Measurements from ENCODE around the gene ATP2B2. TPM values are rescaled to one million over a fixed set of nuclear protein-coding genes. Genes with fewer than 3 reads are reported as not detected.
A peak's percentile ranks its signal among the peaks of the same experiment; 100 is the strongest.

The ATP2B2 gene
- total RNA-seq, 4 donors from 2014 or later = 0.29 to 9.5 (median 4.4) TPM

DNA sequence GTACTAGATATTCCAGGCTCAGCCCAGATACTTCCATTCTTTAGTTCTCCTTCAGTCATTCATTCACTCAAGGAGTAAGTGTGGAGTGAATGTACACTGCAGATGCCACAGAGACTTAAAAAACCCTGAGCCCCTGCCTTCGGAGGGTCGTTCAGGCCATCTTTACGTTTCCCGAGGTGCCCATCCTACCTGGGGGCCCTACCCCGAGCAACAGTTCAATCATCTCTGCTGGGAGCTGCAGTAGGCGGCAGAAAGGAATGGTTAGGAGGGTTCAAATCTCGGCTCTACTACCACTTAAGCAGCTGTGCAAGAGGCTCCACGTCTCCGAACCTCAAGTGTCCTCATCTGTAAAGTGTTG lies 185.1 kb downstream of the ATP2B2 start:
- Histone ChIP-seq H3K4me1 (no peaks in the 10 kb centered on the region), H3K4me3 (peak overlapping the region; percentile 91 to 95), H3K27ac (peak overlapping the region; percentile 62 to 87), H3K27me3 (no peaks in the 10 kb centered on the region), H3K36me3 (no peaks in the 10 kb centered on the region), H3K9me3 (no peaks in the 10 kb centered on the region)
- DNase-seq = no peak
- no peak for TF ChIP-seq POLR2A (IDR thresholded peaks at IDR 0.05)
- TF ChIP-seq CTCF (IDR thresholded peaks at IDR 0.05) = no peak
- intact Hi-C loops (cut with DNase I; ENCODE audit: low total_unique reads) = no loop called here

- Histone ChIP-seq H3K27me3 (no peaks in the 10 kb centered on the region), H3K27ac (peak overlapping the region; percentile 62 to 87), H3K4me1 (no peaks in the 10 kb centered on the region), H3K36me3 (no peaks in the 10 kb centered on the region), H3K9me3 (no peaks in the 10 kb centered on the region), H3K4me3 (peak overlapping the region; percentile 91 to 95)
- DNase-seq = no peak
- intact Hi-C loops (cut with DNase I; ENCODE audit: low total_unique reads) = no loop called here
- TF ChIP-seq POLR2A (IDR thresholded peaks at IDR 0.05) (no peak), CTCF (IDR thresholded peaks at IDR 0.05) (no peak)
Measured at GRCh38 chr3:10319804-10320203, 185.6 kb downstream of the ATP2B2 start.

GRCh38 chr3:10319251-10319650 lies 186.1 kb downstream of the ATP2B2 start:
- Histone ChIP-seq H3K27ac (no peak overlapping the region), H3K4me3 (no peak overlapping the region), H3K4me1 (no peaks in the 10 kb centered on the region), H3K36me3 (no peaks in the 10 kb centered on the region), H3K9me3 (no peaks in the 10 kb centered on the region), H3K27me3 (no peaks in the 10 kb centered on the region)
- intact Hi-C loops (cut with DNase I; ENCODE audit: low total_unique reads) = no loop called here
- no peak for DNase-seq
- no peak for TF ChIP-seq POLR2A (IDR thresholded peaks at IDR 0.05)
- no peak for TF ChIP-seq CTCF (IDR thresholded peaks at IDR 0.05)

DNA sequence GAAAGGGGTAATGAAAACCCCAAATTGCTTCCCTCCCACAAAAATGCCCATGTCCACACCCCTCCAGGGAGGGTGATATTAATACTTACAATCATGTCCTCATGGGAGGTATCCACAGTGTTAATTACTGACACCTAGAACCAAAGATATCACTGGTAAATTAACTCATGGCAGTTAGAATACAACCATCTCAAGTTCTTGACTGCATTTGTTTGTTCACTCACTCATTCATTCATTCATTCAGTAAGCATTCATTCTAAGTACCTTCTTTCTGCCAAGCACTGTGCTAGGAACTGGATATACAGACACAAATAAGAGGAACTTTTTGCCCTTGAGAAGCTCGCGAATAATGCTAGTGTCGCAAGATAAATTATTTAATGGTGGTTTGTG lies 187.4 kb downstream of the ATP2B2 start:
- Histone ChIP-seq H3K36me3 (no peaks in the 10 kb centered on the region), H3K4me1 (no peaks in the 10 kb centered on the region), H3K27ac (no peak overlapping the region), H3K4me3 (no peak overlapping the region), H3K9me3 (no peaks in the 10 kb centered on the region), H3K27me3 (no peaks in the 10 kb centered on the region)
- no peak for TF ChIP-seq CTCF (IDR thresholded peaks at IDR 0.05)
- no peak for TF ChIP-seq POLR2A (IDR thresholded peaks at IDR 0.05)
- DNase-seq = no peak
- intact Hi-C loops (cut with DNase I; ENCODE audit: low total_unique reads) = no loop called here

DNA sequence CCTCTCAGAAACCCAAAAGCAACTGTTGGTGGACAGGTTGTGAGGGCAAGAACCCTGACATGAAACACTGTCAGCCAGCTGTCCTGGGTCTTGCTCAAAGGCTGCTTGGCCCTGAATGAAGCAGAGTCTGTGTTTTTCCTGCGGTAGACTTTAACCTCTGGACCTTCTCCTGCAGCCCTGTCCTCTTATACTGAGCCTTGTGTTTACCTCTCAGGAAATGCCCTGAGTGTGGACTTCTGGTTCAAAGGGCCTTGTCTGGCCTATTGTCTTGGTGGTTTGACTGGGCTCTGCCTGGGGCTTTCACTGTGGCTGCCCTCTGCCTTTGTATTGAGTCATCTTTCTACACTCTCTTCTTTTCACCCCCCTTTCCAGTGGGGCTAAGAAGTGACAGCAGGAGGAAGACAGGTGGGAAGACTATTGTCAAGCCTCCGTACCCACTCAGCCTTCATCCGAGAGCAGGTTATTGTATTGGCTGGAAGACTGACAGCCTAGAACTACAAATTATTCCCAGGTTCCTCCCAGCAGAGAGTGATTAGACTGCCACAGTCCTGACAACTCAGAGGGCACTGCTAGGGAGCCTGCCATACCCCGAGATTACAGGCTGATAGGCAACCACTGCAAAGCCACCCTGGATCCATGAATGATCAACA lies 187.9 kb downstream of the ATP2B2 start:
- DNase-seq = no peak
- H3K4me1 ChIP-seq = no peaks in the 10 kb centered on the region
- no peak for TF ChIP-seq CTCF (IDR thresholded peaks at IDR 0.05)
- TF ChIP-seq POLR2A (IDR thresholded peaks at IDR 0.05) = no peak
- intact Hi-C loops (cut with DNase I; ENCODE audit: low total_unique reads) = no loop called here
- H3K27ac ChIP-seq = no peak overlapping the region
- no peaks in the 10 kb centered on the region for H3K36me3 ChIP-seq
- no peaks in the 10 kb centered on the region for H3K27me3 ChIP-seq
- no peaks in the 10 kb centered on the region for H3K9me3 ChIP-seq
- no peak overlapping the region for H3K4me3 ChIP-seq

All from uterus (tissue), 4 donors.